Neural progenitor cell (in vitro differentiated cells): Measurements from ENCODE around the gene GRPR. TPM values are rescaled to one million over a fixed set of nuclear protein-coding genes. Genes with fewer than 3 reads are reported as not detected.

Experiments
- DNase-seq: peaks from one replicate; pipeline ENCODE4 v3.0.0-alpha.2; 2016; ENCODE audit warnings: low spot score
- H2AFZ ChIP-seq: fragments of 200-600 bp; sonication (generic); replicated peaks from 2 replicates; pipeline ENCODE4 v1.6.1; 2016; ENCODE audit warnings: antibody characterized with exemption
- H3F3A ChIP-seq: fragments of 200-600 bp; sonication (generic); 2 replicates; pipeline ENCODE4 v1.6.1; 2016; ENCODE audit warnings: antibody characterized with exemption, low read depth
- H3K27ac ChIP-seq: fragments of 200-600 bp; sonication (generic); 2 replicates; pipeline ENCODE4 v1.5.1; 2016; ENCODE audit warnings: mild to moderate bottlenecking
- H3K27me3 ChIP-seq: fragments of 200-600 bp; sonication (generic); 2 replicates; pipeline ENCODE4 v1.6.1; 2016; ENCODE audit warnings: mild to moderate bottlenecking, moderate library complexity
- H3K36me3 ChIP-seq: fragments of 200-600 bp; sonication (generic); 2 replicates; pipeline ENCODE4 v1.5.1; 2016
- H3K4me1 ChIP-seq: fragments of 200-600 bp; sonication (generic); 2 replicates; pipeline ENCODE4 v1.6.1; 2016; ENCODE audit warnings: mixed run types
- H3K4me2 ChIP-seq: fragments of 200-600 bp; sonication (generic); 2 replicates; pipeline ENCODE4 v1.6.1; 2016
- H3K4me3 ChIP-seq: fragments of 200-600 bp; sonication (generic); 2 replicates; pipeline ENCODE4 v1.5.1; 2016
- H3K79me2 ChIP-seq: fragments of 200-600 bp; sonication (generic); 2 replicates; pipeline ENCODE4 v1.6.1; 2016; ENCODE audit warnings: low read depth
- H3K9ac ChIP-seq: fragments of 200-600 bp; sonication (generic); 2 replicates; pipeline ENCODE4 v1.6.1; 2016
- H3K9me3 ChIP-seq: fragments of 200-600 bp; sonication (generic); 2 replicates; pipeline ENCODE4 v1.5.1; 2016; ENCODE audit warnings: low read depth
- H4K20me1 ChIP-seq: fragments of 200-600 bp; sonication (generic); 2 replicates; pipeline ENCODE4 v1.6.1; 2016; ENCODE audit warnings: low read depth
- H3K27ac Mint-ChIP-seq: 3 replicates; pipeline ENCODE4 v1.8.0; 2021; ENCODE audit warnings: mixed read lengths
- H3K27me3 Mint-ChIP-seq: 2 replicates; pipeline ENCODE4 v1.8.0; 2022; ENCODE audit warnings: low read depth, mild to moderate bottlenecking, inconsistent platforms, moderate library complexity, mixed read lengths; ENCODE audit not compliant: insufficient read depth
- H3K36me3 Mint-ChIP-seq: 3 replicates; pipeline ENCODE4 v1.8.0; 2021; ENCODE audit warnings: mixed read lengths
- H3K4me1 Mint-ChIP-seq: 3 replicates; pipeline ENCODE4 v1.8.0; 2021; ENCODE audit warnings: mixed read lengths
- H3K4me3 Mint-ChIP-seq: 3 replicates; pipeline ENCODE4 v1.8.0; 2021; ENCODE audit warnings: mild to moderate bottlenecking, moderate library complexity, mixed read lengths
- H3K9me3 Mint-ChIP-seq: 3 replicates; pipeline ENCODE4 v1.8.0; 2020; ENCODE audit warnings: mixed read lengths
- EZH2 ChIP-seq: fragments of 200-600 bp; sonication (generic); IDR thresholded peaks from 2 replicates; pipeline ENCODE4 v1.6.1; 2017; ENCODE audit warnings: antibody characterized with exemption, mild to moderate bottlenecking, moderate library complexity
- EZH2phosphoT487 ChIP-seq: fragments of 200-600 bp; sonication (generic); IDR thresholded peaks from 2 replicates; pipeline ENCODE4 v1.6.1; 2017; ENCODE audit warnings: antibody characterized with exemption
- total RNA-seq: library from RNA; depleted of rRNA; stranded (reverse); fragments of >200 nt; gene quantifications from 2 replicates; pipeline ENCODE4 v1.2.3, GENCODE V29; 2015; ENCODE audit warnings: low replicate concordance
- TF ChIP-seq, protein P1 (sequence below): fragments of 200-600 bp; sonication (generic); IDR thresholded peaks from 2 replicates; pipeline ENCODE4 v1.5.1; 2017; ENCODE audit warnings: antibody characterized with exemption, mild to moderate bottlenecking

Gene GRPR
- total RNA-seq, 1 donor from 2014 or later, result 2.8 TPM

GRCh38 chrX:16077811-16078210 is 45.6 kb upstream of the GRPR start:
- no peaks in the 10 kb centered on the region for H3K36me3 Mint-ChIP-seq
- Histone ChIP-seq H3K9ac (no peak overlapping the region), H4K20me1 (no peaks in the 10 kb centered on the region), H3K36me3 (no peaks in the 10 kb centered on the region), H3K27me3 (no peaks in the 10 kb centered on the region), H3K4me2 (peak overlapping the region; percentile 23), H3K4me1 (peaks cover 21% of the 10 kb centered on the region), H3K4me3 (no peak overlapping the region), H3K27ac (no peak overlapping the region), H3F3A (no peaks in the 10 kb centered on the region), H3K79me2 (no peaks in the 10 kb centered on the region), H3K9me3 (no peaks in the 10 kb centered on the region), H2AFZ (peak overlapping the region; percentile 74)
- H3K9me3 Mint-ChIP-seq, result peaks cover 3% of the 10 kb centered on the region
- H3K27me3 Mint-ChIP-seq, result peaks cover 3% of the 10 kb centered on the region
- no peak for DNase-seq
- peak overlapping the region; percentile 50 for H3K27ac Mint-ChIP-seq
- no peak overlapping the region for H3K4me3 Mint-ChIP-seq
- H3K4me1 Mint-ChIP-seq, result peaks cover 24% of the 10 kb centered on the region
- TF ChIP-seq, protein P1, sequence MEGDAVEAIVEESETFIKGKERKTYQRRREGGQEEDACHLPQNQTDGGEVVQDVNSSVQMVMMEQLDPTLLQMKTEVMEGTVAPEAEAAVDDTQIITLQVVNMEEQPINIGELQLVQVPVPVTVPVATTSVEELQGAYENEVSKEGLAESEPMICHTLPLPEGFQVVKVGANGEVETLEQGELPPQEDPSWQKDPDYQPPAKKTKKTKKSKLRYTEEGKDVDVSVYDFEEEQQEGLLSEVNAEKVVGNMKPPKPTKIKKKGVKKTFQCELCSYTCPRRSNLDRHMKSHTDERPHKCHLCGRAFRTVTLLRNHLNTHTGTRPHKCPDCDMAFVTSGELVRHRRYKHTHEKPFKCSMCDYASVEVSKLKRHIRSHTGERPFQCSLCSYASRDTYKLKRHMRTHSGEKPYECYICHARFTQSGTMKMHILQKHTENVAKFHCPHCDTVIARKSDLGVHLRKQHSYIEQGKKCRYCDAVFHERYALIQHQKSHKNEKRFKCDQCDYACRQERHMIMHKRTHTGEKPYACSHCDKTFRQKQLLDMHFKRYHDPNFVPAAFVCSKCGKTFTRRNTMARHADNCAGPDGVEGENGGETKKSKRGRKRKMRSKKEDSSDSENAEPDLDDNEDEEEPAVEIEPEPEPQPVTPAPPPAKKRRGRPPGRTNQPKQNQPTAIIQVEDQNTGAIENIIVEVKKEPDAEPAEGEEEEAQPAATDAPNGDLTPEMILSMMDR, result no peak
- TF ChIP-seq EZH2phosphoT487 (no peak), EZH2 (no peak)

DNA sequence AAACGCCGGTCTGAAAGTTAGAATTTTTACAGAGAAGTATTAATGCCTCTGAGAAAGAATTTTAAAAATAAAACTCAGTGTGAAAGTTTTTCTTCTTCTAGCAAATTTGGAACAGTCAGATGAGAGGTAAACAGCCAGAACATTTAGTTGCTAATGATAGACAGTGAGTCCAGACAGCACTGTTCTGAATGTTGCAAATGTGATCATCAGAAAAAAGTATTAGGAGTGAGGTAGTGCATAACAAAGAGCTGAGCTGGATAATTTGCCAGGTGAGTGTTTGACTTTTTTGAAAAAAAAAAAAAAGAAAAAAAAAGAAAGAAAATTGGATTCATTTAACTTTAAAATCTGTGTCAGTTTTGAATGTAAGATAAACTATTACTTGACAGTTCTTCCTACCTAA is 42.0 kb upstream of the GRPR start:
- Histone ChIP-seq H3K9ac (no peak overlapping the region), H3K4me2 (no peak overlapping the region), H3K79me2 (no peaks in the 10 kb centered on the region), H3F3A (no peaks in the 10 kb centered on the region), H3K27ac (no peak overlapping the region), H2AFZ (no peak overlapping the region), H4K20me1 (no peaks in the 10 kb centered on the region), H3K9me3 (no peaks in the 10 kb centered on the region), H3K4me3 (no peak overlapping the region), H3K4me1 (peaks cover 22% of the 10 kb centered on the region), H3K27me3 (no peaks in the 10 kb centered on the region), H3K36me3 (no peaks in the 10 kb centered on the region)
- no peak for TF ChIP-seq EZH2
- no peak for TF ChIP-seq EZH2phosphoT487
- TF ChIP-seq, protein P1, result no peak
- H3K27ac Mint-ChIP-seq, result no peak overlapping the region
- peaks cover 19% of the 10 kb centered on the region for H3K4me1 Mint-ChIP-seq
- no peak for DNase-seq
- H3K36me3 Mint-ChIP-seq, result no peaks in the 10 kb centered on the region
- H3K27me3 Mint-ChIP-seq, result peaks cover 3% of the 10 kb centered on the region
- H3K9me3 Mint-ChIP-seq, result peaks cover 2% of the 10 kb centered on the region
- H3K4me3 Mint-ChIP-seq, result no peak overlapping the region

DNA sequence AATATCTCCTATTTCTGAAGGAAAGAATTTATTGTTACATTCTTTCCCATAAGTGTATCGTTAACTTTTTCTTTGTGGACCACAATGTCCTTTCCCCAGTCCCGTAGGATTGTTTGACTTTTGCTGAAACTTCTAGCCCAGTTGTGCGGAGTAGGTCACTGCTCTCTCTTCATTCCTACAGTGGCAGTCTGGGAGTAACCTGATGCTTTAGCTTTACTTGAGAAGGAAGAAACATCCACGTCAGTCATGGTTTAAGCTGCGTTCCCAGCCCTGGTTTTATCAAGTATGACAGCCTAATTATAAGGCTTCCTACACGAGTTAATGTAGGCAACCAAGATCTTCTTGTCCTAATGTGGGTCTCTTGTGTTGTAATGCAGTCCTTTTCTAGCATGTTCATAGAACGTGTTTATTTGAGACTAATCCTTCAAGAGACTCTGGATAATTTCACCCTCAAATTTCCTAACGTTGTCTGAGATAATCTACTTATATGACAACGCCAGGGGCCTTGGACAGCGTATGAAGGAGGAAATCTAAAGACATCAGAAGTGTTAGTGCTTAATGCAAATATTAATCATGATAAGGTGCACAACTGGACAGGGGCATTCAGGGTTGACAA is 40.8 kb upstream of the GRPR start:
- H3K36me3 Mint-ChIP-seq, result no peaks in the 10 kb centered on the region
- Histone ChIP-seq H3K9me3 (no peaks in the 10 kb centered on the region), H3K27ac (no peak overlapping the region), H3K4me2 (peak overlapping the region; percentile 25), H3K36me3 (no peaks in the 10 kb centered on the region), H4K20me1 (no peaks in the 10 kb centered on the region), H3F3A (no peaks in the 10 kb centered on the region), H3K9ac (no peak overlapping the region), H3K27me3 (no peaks in the 10 kb centered on the region), H3K4me1 (peaks cover 16% of the 10 kb centered on the region), H3K79me2 (no peaks in the 10 kb centered on the region), H2AFZ (peak overlapping the region; percentile 51), H3K4me3 (no peak overlapping the region)
- H3K9me3 Mint-ChIP-seq, result peaks cover 2% of the 10 kb centered on the region
- no peak overlapping the region for H3K27ac Mint-ChIP-seq
- H3K4me1 Mint-ChIP-seq, result peaks cover 15% of the 10 kb centered on the region
- no peak overlapping the region for H3K4me3 Mint-ChIP-seq
- peak; percentile 12 for DNase-seq
- TF ChIP-seq EZH2phosphoT487 (no peak), EZH2 (no peak)
- TF ChIP-seq, protein P1, result no peak
- H3K27me3 Mint-ChIP-seq, result peaks cover 3% of the 10 kb centered on the region
